Large intestine (tissue), 3 donors: ENCODE results near the gene CALML3. TPM values are rescaled to one million over a fixed set of nuclear protein-coding genes. Genes with fewer than 3 reads are reported as not detected.

Experiments used
- DNase-seq, 2 donors: peaks; one replicate each; pipeline versions ENCODE4 v3.0.0 to v3.0.0-alpha.2; 2013
- H3K27ac ChIP-seq: one replicate; pipeline ENCODE4 v1.5.1; 2013; ENCODE audit warnings: low read length
- H3K27me3 ChIP-seq: 2 replicates; pipeline ENCODE4 v1.6.1; 2013; ENCODE audit warnings: low read length; ENCODE audit not compliant: control insufficient read depth, insufficient read depth
- H3K36me3 ChIP-seq: 2 replicates; pipeline ENCODE4 v1.6.1; 2013; ENCODE audit warnings: low read length; ENCODE audit not compliant: control insufficient read depth, insufficient read depth
- H3K4me1 ChIP-seq: one replicate; pipeline ENCODE4 v1.6.1; 2013; ENCODE audit warnings: low read length; ENCODE audit not compliant: control insufficient read depth, insufficient read depth
- H3K4me3 ChIP-seq: one replicate; pipeline ENCODE4 v1.5.1; 2013; ENCODE audit warnings: low read length
- H3K9me3 ChIP-seq: one replicate; pipeline ENCODE4 v1.6.1; 2013; ENCODE audit warnings: mild to moderate bottlenecking, low read depth, low read length, moderate library complexity; ENCODE audit not compliant: control insufficient read depth
- WGBS: methylation state at CpG from one replicate; pipeline ENCODE4 v1.1.5; 2013; ENCODE audit warnings: low lambda C conversion rate; ENCODE audit not compliant: insufficient coverage; 5-methylcytosine and 5-hydroxymethylcytosine counted together
- polyA plus RNA-seq: library from polyadenylated mRNA; unstranded; fragments of 120-200 nt; gene quantifications from one replicate; pipeline ENCODE4 v1.2.1, GENCODE V29; 2013

Gene CALML3
- polyA plus RNA-seq, 1 donor, result 0.09 TPM

DNA sequence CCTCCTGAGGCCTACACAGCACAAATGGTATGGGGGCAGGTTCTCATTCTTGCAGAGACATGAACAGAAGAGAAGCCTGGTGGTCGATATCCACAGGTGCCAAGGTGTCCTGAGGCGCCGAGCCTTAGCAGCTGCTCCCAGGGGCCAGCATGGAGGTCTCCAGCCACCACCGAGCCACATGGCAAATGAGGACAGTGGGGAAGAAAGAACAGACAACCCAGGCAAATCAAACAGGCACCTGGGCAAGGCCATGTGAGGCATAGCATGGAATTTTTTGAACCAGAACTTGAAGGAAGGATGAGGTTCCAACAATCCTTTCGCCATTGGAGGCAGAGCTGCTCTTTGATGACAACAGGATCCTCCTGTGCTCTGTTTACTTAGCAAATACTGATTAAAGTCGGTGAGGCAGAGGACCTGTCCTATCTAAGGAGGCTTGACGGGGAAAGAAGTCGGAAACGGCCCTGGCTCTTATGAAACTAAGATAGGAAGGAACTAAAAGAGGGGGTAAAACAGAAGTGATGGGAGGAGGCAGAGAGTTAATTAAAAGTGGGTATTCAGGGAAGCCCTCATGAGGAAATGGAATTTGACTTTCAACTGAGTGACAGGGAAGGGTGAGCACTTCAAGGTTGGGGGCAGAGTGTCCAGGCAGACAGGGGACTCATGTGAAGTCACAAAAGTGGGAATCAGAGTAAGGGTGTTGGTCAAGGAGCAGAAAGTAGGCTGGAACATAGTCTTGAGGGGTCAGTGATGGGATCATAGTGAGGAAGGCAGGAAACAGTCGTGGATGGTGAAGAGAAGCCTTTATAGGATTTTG is 8.6 kb upstream of the CALML3 start:
- WGBS, result 62% methylated on average over 2 of the region's 10 CpGs
- Histone ChIP-seq H3K27me3 (no peaks in the 10 kb centered on the region), H3K36me3 (no peaks in the 10 kb centered on the region), H3K4me3 (no peak overlapping the region), H3K9me3 (peaks cover 4% of the 10 kb centered on the region), H3K4me1 (peaks cover 29% of the 10 kb centered on the region), H3K27ac (no peak overlapping the region)
- DNase-seq, result no peak

DNA sequence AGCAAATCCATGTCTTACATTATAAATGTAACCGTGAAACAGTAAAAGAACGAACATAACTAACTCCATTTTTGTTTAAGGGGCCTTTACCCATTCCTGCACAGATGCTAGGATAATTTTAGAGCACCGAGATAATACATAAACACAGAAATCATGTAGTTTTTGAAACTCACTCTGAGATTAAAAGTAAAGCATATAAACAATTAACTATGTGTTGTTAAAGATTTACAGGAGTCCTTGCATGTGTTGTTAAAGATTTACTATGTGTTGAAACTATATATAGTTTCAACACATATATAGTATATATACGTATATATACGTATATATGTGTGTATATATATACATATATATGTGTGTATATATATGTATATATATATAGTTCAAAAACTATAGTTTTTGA is 7.2 kb upstream of the CALML3 start:
- no peaks in the 10 kb centered on the region for H3K9me3 ChIP-seq
- no peaks in the 10 kb centered on the region for H3K27me3 ChIP-seq
- DNase-seq, result no peak
- H3K27ac ChIP-seq, result peak overlapping the region; percentile 65
- 16% methylated on average over 3 of the region's 5 CpGs for WGBS
- H3K36me3 ChIP-seq, result no peaks in the 10 kb centered on the region
- no peak overlapping the region for H3K4me3 ChIP-seq
- peaks cover 29% of the 10 kb centered on the region for H3K4me1 ChIP-seq

DNA sequence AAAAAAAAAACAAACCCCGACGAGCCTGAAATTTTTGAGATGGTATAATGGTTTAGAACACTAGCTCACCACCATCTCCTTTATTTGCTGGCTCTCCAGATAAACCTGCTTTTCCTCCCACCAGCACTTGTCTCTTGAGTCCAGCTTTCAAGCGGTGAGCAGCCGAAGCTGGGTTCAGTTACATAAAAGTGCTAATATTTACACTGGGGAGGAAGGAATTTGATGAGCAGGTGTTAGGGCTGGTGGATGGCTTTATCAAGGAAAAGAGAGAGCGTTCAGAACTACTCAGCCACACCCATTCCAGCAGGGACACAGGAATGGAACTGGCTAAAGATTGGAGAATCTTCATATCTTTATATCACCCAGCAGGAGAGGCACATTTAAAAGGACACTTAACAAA is 6.6 kb upstream of the CALML3 start:
- H3K4me1 ChIP-seq, result peaks cover 29% of the 10 kb centered on the region
- 20% methylated on average over 1 of the region's 5 CpGs for WGBS

DNA sequence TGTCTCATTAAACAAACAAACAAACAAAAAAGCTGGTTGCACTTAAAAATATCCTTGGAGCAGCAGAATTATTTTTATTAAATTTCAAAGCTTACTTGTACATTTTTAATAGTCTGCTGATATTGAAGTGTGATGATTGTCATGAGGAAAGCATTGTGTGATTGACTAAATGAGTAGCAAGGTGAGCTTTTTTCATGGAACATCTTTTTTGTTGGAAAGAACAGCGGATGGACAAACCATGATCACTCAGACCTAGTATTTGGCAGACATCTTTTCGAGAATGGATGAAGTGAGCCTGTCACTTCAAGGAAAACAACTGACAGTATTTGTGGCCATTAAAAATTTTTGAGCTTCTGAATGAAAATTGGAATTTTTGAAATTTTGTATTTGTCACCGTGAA is 5.7 kb upstream of the CALML3 start:
- H3K36me3 ChIP-seq, result no peaks in the 10 kb centered on the region
- peak overlapping the region; percentile 65 for H3K27ac ChIP-seq
- H3K4me1 ChIP-seq, result peaks cover 29% of the 10 kb centered on the region
- DNase-seq, result no peak
- no peaks in the 10 kb centered on the region for H3K9me3 ChIP-seq
- no peak overlapping the region for H3K4me3 ChIP-seq
- H3K27me3 ChIP-seq, result no peaks in the 10 kb centered on the region
- no CpG with 5 or more reads among the region's 3 CpGs for WGBS

More for the DNA sequence above, 6.6 kb upstream of the CALML3 start:
- H3K4me3 ChIP-seq, result no peak overlapping the region
- peak; percentile 67 to 84 for DNase-seq
- H3K36me3 ChIP-seq, result no peaks in the 10 kb centered on the region
- peak overlapping the region; percentile 65 for H3K27ac ChIP-seq
- no peaks in the 10 kb centered on the region for H3K27me3 ChIP-seq
- no peaks in the 10 kb centered on the region for H3K9me3 ChIP-seq

DNA sequence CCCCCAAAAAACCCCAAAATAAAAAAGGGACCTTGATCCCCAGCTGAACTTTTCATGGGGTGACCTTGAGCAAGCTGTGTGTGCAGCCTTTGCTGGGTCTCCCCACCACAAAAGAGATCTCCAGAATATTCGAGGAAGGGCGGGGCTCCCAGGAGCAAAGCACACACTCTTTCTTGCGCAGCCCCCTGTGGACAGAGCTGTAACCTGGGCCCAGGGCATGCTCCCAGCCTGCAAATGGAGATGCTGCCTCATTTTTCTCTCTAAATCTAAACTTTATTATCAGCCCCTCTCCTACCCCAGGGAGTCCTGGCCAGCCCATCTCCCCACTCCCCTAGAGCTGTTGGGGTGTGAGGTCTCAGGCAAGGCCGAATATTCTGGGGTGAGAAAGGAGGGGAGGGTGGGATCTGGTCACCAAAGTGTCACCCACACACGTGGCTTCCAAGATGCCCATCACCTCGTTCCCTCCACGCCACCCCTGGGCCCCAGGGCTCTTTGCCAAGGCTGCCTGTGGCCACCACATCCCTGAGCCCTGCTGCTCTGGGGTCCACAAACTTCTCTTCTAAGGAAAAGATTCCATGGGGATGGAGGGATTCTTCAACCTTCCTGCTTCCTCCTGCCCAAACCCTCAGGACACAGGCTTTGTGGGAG is 1.7 kb upstream of the CALML3 start:
- no peak for DNase-seq
- H3K36me3 ChIP-seq, result no peaks in the 10 kb centered on the region
- no peak overlapping the region for H3K4me3 ChIP-seq
- WGBS, result no CpG with 5 or more reads among the region's 7 CpGs
- H3K27me3 ChIP-seq, result no peaks in the 10 kb centered on the region
- H3K4me1 ChIP-seq, result peaks cover 12% of the 10 kb centered on the region
- no peak overlapping the region for H3K27ac ChIP-seq
- H3K9me3 ChIP-seq, result peaks cover 11% of the 10 kb centered on the region

DNA sequence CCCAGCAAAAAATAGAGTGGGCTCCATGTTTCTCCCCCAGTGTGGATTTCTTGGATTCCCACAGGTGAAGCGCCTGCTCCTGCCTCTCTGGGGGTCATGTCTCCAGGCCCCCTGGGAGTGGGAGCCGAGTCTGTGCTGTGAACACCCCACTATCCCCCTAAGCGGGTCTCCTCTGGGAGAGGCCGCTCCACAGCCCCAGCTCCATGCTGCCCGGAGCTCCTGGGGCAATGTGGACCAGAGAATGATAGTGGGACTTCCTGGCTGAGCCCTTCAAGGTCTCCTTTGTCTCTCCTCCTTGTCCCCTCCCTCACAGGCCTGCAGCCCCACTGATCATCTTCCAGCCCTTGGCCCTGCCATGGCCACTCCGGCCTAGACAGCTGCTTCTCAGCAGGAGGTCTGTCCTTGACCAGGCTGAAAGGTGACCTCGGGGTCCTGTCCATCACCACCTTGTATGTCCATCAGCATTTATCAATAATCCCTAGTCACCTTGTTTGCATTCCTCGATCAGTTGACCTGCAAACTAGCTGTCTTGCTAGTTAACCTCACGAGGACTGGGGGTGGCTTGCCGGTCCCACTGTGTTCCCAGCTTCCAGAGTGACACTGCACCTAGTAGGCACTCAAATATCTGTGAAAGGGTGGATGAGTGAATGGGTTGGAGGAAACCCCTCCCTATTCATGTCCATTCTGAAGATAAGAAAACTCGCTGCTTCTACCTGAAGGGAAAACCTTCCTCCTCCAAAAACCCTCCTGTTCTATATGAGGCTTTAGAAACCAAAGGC is 776 bp upstream of the CALML3 start:
- no peak overlapping the region for H3K4me3 ChIP-seq
- no CpG with 5 or more reads among the region's 11 CpGs for WGBS

DNA sequence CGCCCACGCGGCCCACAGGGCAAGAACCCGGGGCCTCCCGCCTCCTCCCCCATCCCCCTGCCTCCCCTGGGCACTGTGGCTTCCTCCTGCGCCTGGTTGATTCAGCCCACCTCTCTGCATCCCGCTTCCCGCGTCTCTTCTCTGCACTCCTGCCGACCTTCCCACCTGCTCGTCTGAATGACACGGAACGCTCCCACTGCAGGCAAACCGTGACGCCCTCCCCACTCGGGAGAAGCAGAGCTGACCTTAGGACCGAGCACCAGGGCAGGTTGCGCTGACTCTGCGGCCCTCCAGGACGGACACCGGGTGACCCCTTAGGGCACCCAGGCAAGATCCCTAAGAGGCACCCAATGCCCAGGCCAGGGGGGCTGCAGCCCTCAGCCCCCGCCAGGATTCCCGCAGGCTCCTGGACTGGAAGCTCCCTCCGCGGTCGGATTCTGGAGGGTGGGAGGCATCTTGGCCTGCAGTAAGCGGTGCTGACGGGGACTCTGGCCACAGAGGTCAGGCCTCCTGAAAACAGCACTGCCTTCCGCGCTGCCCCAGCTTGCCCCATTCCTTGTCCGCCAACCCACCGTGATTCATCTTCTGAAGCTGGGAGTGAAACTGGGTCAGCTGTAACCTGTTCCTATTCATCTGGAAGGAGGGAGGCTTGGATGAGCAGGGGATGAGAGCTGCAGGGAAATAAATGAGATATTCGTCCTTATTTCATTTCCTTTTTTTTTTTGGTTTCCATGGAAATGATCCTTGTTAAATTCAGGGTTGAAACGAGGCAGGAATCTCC is 990 bp downstream of the CALML3 start:
- no peak for DNase-seq
- 81% methylated on average over 4 of the region's 34 CpGs for WGBS

More for the DNA sequence above, 776 bp upstream of the CALML3 start:
- H3K36me3 ChIP-seq, result no peaks in the 10 kb centered on the region
- no peaks in the 10 kb centered on the region for H3K27me3 ChIP-seq
- H3K4me1 ChIP-seq, result peaks cover 14% of the 10 kb centered on the region
- H3K27ac ChIP-seq, result no peak overlapping the region
- peaks cover 11% of the 10 kb centered on the region for H3K9me3 ChIP-seq
- no peak for DNase-seq

DNA sequence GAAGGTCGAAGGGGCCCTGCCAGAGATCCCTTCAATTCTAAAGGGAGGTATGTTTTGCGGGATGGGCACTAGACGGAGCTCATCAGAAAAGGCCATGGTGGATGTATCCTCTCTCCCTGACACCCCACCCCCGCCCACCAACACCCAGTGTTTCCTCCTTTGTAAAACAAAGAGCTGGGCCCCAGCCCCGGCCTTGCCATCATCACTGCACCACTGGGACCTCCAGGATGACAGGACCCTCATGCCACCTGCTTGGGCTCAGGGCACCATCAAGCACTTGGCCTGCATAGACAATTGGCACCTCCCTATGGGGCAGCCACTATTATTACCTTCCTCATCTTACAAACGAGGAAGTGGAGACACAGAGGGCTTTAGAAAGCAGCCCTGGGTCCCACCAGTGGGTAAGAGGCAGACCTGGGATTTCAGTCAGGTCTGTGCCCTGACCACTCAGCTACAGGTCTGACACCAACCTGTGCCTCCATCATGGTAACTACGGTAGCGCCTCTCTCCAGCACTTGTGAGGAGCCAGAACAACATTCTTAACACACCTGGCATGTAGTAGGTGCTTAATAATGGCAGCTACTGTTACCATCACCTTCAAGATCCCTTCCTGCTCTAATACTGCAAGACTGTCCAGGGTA is 2.0 kb downstream of the CALML3 start:
- no peak for DNase-seq
- Histone ChIP-seq H3K27ac (no peak overlapping the region), H3K36me3 (no peaks in the 10 kb centered on the region), H3K4me1 (peaks cover 17% of the 10 kb centered on the region), H3K27me3 (no peaks in the 10 kb centered on the region), H3K9me3 (peaks cover 11% of the 10 kb centered on the region), H3K4me3 (no peak overlapping the region)
- no CpG with 5 or more reads among the region's 8 CpGs for WGBS

More for the DNA sequence above, 990 bp downstream of the CALML3 start:
- Histone ChIP-seq H3K4me3 (no peak overlapping the region), H3K27me3 (no peaks in the 10 kb centered on the region), H3K36me3 (no peaks in the 10 kb centered on the region), H3K27ac (no peak overlapping the region), H3K9me3 (peaks cover 11% of the 10 kb centered on the region), H3K4me1 (peaks cover 17% of the 10 kb centered on the region)

DNA sequence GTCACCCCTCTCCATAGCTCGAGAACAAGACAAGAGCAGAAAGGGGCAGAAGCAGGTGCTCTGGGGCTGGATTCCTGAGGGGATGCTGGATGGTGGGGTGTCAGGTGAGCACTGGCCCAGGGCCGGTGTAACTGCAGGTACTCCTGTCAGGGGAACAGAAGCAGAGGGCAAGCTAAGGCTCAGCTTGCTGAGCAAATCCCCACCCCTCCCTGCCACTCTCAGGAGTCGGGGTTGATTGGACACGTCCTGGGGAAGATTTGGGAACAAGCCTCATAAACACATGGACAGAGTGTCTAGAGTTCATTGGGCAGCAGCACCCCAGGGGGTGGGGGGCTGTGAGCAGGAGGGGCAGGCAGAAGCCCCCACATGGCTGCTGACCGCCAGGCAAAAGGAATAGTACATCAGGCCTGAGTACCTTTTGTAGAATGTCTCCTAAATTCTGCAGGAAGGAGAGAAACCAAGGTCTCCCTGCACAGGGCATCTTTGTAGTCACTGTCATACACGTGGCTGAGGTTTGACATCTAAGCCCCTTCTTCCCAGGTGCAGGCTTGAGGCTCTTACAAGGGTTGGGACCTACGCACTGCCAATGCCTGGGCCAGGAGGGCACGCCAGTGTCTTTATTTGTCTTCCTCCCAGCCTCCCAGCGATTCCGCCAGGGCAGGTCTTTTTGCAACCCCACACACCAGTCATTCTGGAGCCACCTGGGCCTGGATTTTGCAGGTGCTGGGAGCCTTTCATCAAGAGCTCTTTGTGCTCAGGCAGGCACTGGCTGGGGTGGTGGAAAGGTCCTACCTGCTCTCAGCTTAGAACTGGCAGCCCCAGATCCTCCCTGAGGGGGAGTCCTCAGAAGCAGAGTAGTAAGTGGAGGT is 2.8 kb downstream of the CALML3 start:
- Histone ChIP-seq H3K27ac (no peak overlapping the region), H3K27me3 (no peaks in the 10 kb centered on the region), H3K9me3 (peaks cover 11% of the 10 kb centered on the region), H3K36me3 (no peaks in the 10 kb centered on the region), H3K4me1 (peaks cover 17% of the 10 kb centered on the region), H3K4me3 (no peak overlapping the region)
- DNase-seq, result no peak
- WGBS, result no CpG with 5 or more reads among the region's 10 CpGs
